Right ventricle myocardium superior (tissue), 1 donor: Measurements from ENCODE around the gene CLDN6. TPM values are rescaled to one million over a fixed set of nuclear protein-coding genes. Genes with fewer than 3 reads are reported as not detected.
"Not testable (repeated sequence)": the region's sequence is repeated elsewhere in the genome, so short reads cannot be mapped to it uniquely, and the experiment has no call there.

Experiments
- ATAC-seq: fragments of 200-7000 bp; cut with Tn5 transposase; one replicate; pipeline ENCODE4 v1.9.1; 2020; ENCODE audit warnings: mild to moderate bottlenecking; ENCODE audit not compliant: poor library complexity
- DNase-seq: peaks from one replicate; pipeline ENCODE4 v3.0.0-alpha.2; 2020
- intact Hi-C: fragments of 100-400 bp; cut with DNase I; formaldehyde crosslinking; loops from one replicate; pipeline ENCODE4 v1.11.2; 2022
- total RNA-seq: library from RNA; stranded (reverse); fragmentation: NEBNext Ultra II Directional; extraction: Animal tissue kit (Norgen Biotek cat#: 25700); gene quantifications from one replicate; pipeline ENCODE4 v1.2.1, GENCODE V29; 2021
- donor health status: DM: no; HTN: yes; CAD: no; lungs with severe emphysema.

Gene CLDN6
- total RNA-seq, 1 donor from 2014 or later, result not detected

GRCh38 chr16:3054965-3055733 lies 37.2 kb upstream of the CLDN6 start:
- intact Hi-C loops, result loop anchor here (5.0 to 10.0 kb wide), 2 partner anchors 72 to 110 kb away; no protein-coding TSS in a partner anchor
- DNase-seq, result no peak

GRCh38 chr16:3053330-3053710 lies 35.3 kb upstream of the CLDN6 start:
- intact Hi-C loops, result loop anchor here (10.0 kb wide), 1 partner anchor 111 kb away; no protein-coding TSS in a partner anchor
- not testable (repeated sequence) for DNase-seq, ATAC-seq

More at GRCh38 chr16:3054965-3055733, 37.2 kb upstream of the CLDN6 start:
- no peak for ATAC-seq

- not testable (repeated sequence) for DNase-seq, ATAC-seq
- intact Hi-C loops, result loop anchor here (10.0 kb wide), 1 partner anchor 112 kb away; no protein-coding TSS in a partner anchor
Observed at GRCh38 chr16:3052571-3053329, 34.8 kb upstream of the CLDN6 start.

DNA sequence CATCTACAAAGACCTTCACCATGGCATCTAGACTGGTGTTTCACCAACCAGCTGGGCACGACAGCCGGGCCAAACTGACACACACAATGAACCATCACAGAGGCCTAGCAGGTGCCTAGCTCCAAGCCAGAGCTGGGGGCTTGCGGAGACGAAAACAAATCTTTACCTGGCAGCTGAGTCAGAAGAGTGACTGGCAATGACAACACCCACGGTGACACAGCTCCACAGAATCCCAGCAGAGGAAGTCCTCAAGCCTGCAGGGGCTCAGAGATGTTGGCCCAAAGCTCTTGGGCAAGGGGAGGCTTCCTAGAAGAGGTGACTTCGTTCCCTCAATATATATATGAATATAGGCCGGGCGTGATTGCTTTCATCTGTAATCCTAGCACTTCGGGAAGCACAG lies 33.5 kb upstream of the CLDN6 start:
- intact Hi-C loops, result loop anchor here (10.0 kb wide), 1 partner anchor 113 kb away; no protein-coding TSS in a partner anchor
- ATAC-seq, result no peak
- DNase-seq, result no peak

GRCh38 chr16:3051009-3051408 lies 33.0 kb upstream of the CLDN6 start:
- intact Hi-C loops, result loop anchor here (10.0 kb wide), 1 partner anchor 114 kb away; no protein-coding TSS in a partner anchor
- no peak for DNase-seq
- no peak for ATAC-seq

DNA sequence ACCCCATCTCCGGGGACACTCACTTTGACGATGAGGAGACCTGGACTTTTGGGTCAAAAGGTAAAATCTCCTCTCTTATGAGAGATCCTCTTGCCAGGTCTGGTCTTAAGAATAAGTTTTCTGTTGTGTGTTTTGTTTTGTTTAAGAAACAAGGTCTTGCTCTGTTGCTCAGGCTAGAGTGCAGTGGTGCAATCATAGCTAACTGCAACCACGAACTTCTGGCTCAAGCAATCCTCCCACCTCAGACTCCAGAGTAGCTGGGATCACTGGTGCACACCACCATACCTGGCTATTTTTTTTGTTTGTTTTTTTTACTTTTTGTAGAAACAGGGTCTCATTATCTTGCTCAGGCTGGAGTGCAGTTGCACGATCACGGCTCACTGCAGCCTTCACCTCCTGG lies 32.5 kb upstream of the CLDN6 start:
- intact Hi-C loops, result loop anchor here (10.0 kb wide), 1 partner anchor 114 kb away; no protein-coding TSS in a partner anchor
- DNase-seq, result no peak
- ATAC-seq, result no peak

DNA sequence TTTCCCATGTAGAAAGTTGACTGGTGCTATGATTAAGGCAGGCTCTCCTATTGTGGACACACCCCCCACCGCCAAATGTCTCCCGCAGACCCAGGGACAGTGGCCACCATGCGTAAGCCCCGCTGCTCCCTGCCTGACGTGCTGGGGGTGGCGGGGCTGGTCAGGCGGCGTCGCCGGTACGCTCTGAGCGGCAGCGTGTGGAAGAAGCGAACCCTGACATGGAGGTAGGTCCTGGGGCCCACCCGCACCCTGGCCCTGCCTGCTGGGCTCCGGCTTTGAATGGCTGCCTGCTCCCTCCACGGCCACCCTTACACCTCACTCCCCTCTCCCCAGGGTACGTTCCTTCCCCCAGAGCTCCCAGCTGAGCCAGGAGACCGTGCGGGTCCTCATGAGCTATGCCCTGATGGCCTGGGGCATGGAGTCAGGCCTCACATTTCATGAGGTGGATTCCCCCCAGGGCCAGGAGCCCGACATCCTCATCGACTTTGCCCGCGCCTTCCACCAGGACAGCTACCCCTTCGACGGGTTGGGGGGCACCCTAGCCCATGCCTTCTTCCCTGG lies 32.0 kb upstream of the CLDN6 start:
- intact Hi-C loops, result loop anchor here (10.0 kb wide), 1 partner anchor 115 kb away; no protein-coding TSS in a partner anchor
- no peak for ATAC-seq
- DNase-seq, result no peak

- ATAC-seq (no peak), DNase-seq (no peak)
- intact Hi-C loops, result no loop called here
Observed at GRCh38 chr16:3047387-3047720, 29.4 kb upstream of the CLDN6 start.

DNA sequence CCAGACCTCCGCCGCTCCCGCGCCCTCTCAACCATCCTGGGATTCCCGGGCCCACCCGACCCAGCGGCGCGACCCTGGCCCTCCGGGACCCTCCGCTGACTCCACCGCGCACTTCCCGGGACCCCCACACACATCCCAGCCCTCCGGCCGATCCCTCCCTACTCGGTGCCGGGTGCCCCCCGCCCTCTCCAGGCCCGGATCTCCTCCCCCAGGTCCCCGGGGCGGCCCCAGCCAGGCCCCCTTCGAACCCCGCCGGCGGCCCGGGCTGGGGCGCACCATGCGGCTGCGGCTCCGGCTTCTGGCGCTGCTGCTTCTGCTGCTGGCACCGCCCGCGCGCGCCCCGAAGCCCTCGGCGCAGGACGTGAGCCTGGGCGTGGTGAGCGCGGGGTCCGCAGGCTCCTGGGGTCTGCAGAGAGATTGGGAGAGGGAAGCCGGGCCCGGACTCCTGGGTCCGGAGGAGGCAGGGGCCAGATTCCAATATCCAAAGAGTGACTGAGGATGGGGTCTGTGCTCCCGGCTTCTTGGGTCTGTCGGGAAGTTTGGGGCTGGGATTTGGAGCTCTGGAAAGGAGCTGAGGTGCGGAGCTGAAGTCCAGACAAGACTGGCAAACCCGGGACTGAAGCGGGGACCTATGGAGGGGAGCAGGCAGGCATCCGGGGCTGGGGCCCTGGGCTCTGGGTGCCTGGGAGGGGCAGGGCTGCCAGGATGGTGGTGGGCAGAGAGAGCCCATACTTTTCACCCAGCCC lies 28.8 kb upstream of the CLDN6 start:
- ATAC-seq (no peak), DNase-seq (no peak)
- intact Hi-C loops, result no loop called here

DNA sequence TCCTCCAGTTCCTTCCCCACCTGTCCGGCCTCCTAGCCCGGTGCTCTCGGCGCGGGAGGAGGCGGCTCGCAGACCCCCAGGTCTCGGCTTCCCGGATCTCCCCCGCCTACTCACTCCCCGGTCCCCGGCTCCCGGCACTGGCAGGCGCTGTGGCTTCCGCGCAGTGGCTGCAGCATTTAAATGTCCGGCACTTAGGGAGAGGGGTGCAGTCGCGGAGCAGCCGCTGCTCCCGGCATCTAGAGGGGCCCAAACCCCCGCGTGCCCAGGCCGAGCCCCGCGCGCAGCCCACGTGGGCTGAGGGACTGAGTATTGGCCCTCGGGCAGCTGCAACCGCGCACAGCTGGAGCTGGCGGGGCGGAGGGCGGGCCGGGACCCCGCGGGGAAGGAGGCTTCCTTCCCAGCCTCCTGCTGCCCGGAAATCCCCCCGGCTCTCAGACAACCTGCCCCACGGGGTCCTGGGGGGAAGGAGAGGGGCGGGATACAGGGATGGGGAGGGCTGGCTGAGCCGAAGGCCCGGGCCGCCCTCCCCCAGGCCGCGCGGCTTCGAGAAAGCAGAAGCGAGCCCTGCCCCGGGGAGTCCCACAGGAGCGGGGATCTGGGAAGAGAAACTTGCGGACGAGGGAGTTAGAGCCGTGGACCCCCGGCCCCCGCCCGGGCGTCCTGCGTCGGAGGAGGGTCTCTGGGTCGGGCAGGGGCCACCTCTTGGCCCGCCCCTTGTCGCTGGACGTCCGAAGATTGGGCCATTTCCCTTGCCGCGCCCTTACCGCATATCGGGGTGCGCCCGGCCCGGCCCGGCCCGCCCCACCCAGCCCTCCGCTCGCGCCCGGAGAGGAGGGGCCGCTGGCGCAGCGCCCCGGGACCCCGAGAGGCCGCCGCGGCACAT lies 28.0 kb upstream of the CLDN6 start, which contains the start of gene MMP25:
MMP25 (plus strand) TSS at position 804 of the 883 bp plus-strand sequence. CDS start 357 bp downstream, outside the sequence.
- ATAC-seq (peak; percentile 50), DNase-seq (peak; percentile 56)
- intact Hi-C loops, result no loop called here

GRCh38 chr16:3044708-3045107 lies 26.7 kb upstream of the CLDN6 start:
- DNase-seq (no peak), ATAC-seq (no peak)
- intact Hi-C loops, result no loop called here

GRCh38 chr16:3042376-3042775 lies 24.4 kb upstream of the CLDN6 start:
- ATAC-seq, result no peak
- no peak for DNase-seq
- intact Hi-C loops, result no loop called here

DNA sequence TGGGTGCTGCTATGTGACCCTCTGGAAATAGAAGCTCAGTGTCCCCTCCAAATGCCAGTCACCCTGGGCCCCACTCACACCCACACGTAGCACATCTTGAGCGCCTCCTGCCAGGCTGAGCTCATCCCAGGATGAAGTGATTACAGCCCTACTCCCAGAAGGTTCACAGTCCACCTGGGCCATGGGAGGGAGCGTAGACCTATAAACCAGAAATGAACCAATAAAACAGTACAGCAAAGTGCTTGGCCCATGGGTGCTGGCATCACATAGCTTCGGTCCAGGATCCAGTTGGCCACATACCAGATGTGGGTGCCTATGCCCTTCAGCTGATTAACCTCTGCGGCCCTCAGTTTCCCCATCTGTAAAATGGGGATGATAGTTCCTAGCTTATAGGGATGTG lies 20.9 kb upstream of the CLDN6 start:
- no peak for DNase-seq
- no peak for ATAC-seq
- intact Hi-C loops, result no loop called here

GRCh38 chr16:3038256-3038655 lies 20.3 kb upstream of the CLDN6 start:
- intact Hi-C loops, result no loop called here
- DNase-seq (no peak), ATAC-seq (no peak)

- intact Hi-C loops, result no loop called here
- peak; percentile 34 for ATAC-seq
- no peak for DNase-seq
Observed at GRCh38 chr16:3036726-3037315, 18.8 kb upstream of the CLDN6 start, which contains the start of gene BICDL2. TSS of gene BICDL2 (minus strand) at chr16:3036944. CDS start at chr16:3035496, 1,448 bp downstream.

DNA sequence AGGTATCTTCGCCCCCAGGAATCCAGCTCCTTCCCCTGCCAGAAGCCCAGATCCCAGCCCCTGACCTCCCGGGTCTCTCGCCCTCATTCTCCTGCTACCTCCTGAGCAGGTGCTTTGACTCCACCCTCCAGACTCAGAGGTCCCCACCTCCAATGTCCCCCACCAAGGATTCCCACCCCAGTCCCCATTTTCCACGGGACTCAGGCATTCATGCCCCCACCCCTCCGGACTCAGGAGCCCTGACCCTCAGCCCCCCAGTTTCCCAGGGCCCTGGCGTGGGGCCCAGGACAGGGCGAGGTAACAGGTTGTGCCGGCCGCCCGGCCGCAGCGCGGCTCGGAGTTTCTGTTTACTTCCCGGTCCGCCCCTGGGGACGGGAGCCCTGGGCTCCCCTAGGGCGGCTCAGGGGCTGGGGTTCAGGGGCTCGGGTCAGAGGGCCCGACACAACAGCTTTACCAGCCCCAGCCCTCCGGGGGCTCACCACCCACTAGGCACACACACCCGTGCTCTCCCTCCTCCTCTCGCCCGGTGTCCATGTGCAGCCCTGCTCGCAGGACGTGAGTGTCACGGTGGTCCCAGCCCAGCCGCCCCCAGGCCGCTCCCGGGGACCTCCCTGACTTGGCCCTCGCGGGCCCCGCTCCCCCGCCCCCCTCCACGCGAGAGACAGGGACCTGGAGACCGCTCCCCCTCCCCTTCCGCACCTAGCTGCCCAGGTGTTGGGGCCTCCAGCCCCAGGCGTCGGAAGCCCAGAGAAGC lies 18.2 kb upstream of the CLDN6 start:
- intact Hi-C loops, result no loop called here
- ATAC-seq (no peak), DNase-seq (no peak)
